Measurements from ENCODE around the gene ERO1A.

- no peak for TF ChIP-seq CTCF (conservative IDR thresholded peaks at IDR 0.05; ENCODE audit: low read depth, low read length)
- TF ChIP-seq EZH2 (IDR thresholded peaks at IDR 0.05; ENCODE audit: low read length, unreplicated experiment) = no peak
These were observed 7.9 kb upstream of the ERO1A start for GRCh38 chr14:52703225-52703624.

Measured in PC-3 (cell line).